GM12874 (cell line): ENCODE data around the gene SPECC1.

ENCODE experiments used
- CTCF ChIP-seq: IDR thresholded peaks from 2 replicates; pipeline ENCODE4 v1.5.1; 2011; ENCODE audit warnings: low read depth, mild to moderate bottlenecking, control low read depth, low read length, moderate library complexity; ENCODE audit not compliant: insufficient read depth

The SPECC1 gene

GRCh38 chr17:20216853-20217252 is 207.7 kb downstream of the SPECC1 start:
- TF ChIP-seq CTCF = no peak

GRCh38 chr17:20217677-20218076 is 208.5 kb downstream of the SPECC1 start:
- TF ChIP-seq CTCF = no peak

GRCh38 chr17:20218272-20218671 is 209.1 kb downstream of the SPECC1 start:
- TF ChIP-seq CTCF = no peak

GRCh38 chr17:20223808-20224328 is 214.7 kb downstream of the SPECC1 start:
- TF ChIP-seq CTCF = no peak

- TF ChIP-seq CTCF = no peak
Observed at GRCh38 chr17:20224379-20224778, 215.2 kb downstream of the SPECC1 start.

GRCh38 chr17:20225162-20226115 is 216.3 kb downstream of the SPECC1 start:
- no peak for TF ChIP-seq CTCF

- peak; percentile 82 for TF ChIP-seq CTCF
Observed at GRCh38 chr17:20226814-20227482, 217.8 kb downstream of the SPECC1 start.
